Activated CD8-positive, alpha-beta T cell treated with anti-CD3 and anti-CD28 coated beads, Interleukin-2, amount 10 ng/mL, durations not matched to agents 7 days and 5 days (primary cell): ENCODE results near the gene BTBD9. TPM values are rescaled to one million over a fixed set of nuclear protein-coding genes. Genes with fewer than 3 reads are reported as not detected.

ENCODE experiments used
- ATAC-seq: fragments of 150-1000 bp; cut with Tn5 transposase; one replicate; pipeline ENCODE4 v1.10.0; 2021; ENCODE audit warnings: moderate library complexity
- CTCF ChIA-PET: fragments of 350-600 bp; sonication (Branson Sonifier 250); formaldehyde crosslinking; loops from one replicate; lab custom pipeline; 2021; ENCODE audit warnings: antibody characterized with exemption; lab: Charles Lee
- POLR2A ChIA-PET: fragments of 350-600 bp; sonication (Branson Sonifier 250); formaldehyde crosslinking; loops from one replicate; lab custom pipeline; 2021; ENCODE audit warnings: antibody characterized with exemption; lab: Charles Lee
- DNase-seq: peaks from one replicate; pipeline ENCODE4 v3.0.0-alpha.2; 2020
- H3K27ac Mint-ChIP-seq: one replicate; pipeline ENCODE4 v1.8.0; 2021; ENCODE audit warnings: mild to moderate bottlenecking, mixed read lengths
- H3K27me3 Mint-ChIP-seq: one replicate; pipeline ENCODE4 v1.8.0; 2021; ENCODE audit warnings: low read depth, mixed read lengths
- H3K36me3 Mint-ChIP-seq: one replicate; pipeline ENCODE4 v1.8.0; 2021; ENCODE audit warnings: low read depth, mixed read lengths
- H3K4me1 Mint-ChIP-seq: one replicate; pipeline ENCODE4 v1.8.0; 2021; ENCODE audit warnings: low read depth, mixed read lengths
- H3K4me3 Mint-ChIP-seq: one replicate; pipeline ENCODE4 v1.8.0; 2021; ENCODE audit warnings: mild to moderate bottlenecking, mixed read lengths
- H3K9me3 Mint-ChIP-seq: one replicate; pipeline ENCODE4 v1.8.0; 2022; ENCODE audit warnings: mixed read lengths; ENCODE audit not compliant: insufficient read depth
- total RNA-seq, 2 experiments: library from RNA; stranded (reverse); gene quantifications; one replicate each; pipeline ENCODE4 v1.2.3, GENCODE V29; 2021

Gene BTBD9
- total RNA-seq, 2 experiments from 2014 or later = 9.4 to 12.4 TPM

GRCh38 chr6:38212579-38212978 lies 427.1 kb downstream of the BTBD9 start:
- Mint-ChIP-seq H3K27me3 (no peaks in the 10 kb centered on the region), H3K4me1 (peaks cover 14% of the 10 kb centered on the region), H3K27ac (no peak overlapping the region), H3K4me3 (no peak overlapping the region), H3K9me3 (no peaks in the 10 kb centered on the region), H3K36me3 (no peaks in the 10 kb centered on the region)
- ChIA-PET CTCF (interaction anchor here (1.0 to 1.2 kb wide), 2 partner anchors 18 to 282 kb away, joined by 3 read pairs; no protein-coding TSS in a partner anchor), POLR2A (no interaction called here)
- ATAC-seq (no peak), DNase-seq (no peak)

GRCh38 chr6:38212116-38212515 lies 427.6 kb downstream of the BTBD9 start:
- H3K4me3 Mint-ChIP-seq = no peak overlapping the region
- H3K27ac Mint-ChIP-seq = no peak overlapping the region
- H3K4me1 Mint-ChIP-seq = peaks cover 14% of the 10 kb centered on the region
- H3K9me3 Mint-ChIP-seq = no peaks in the 10 kb centered on the region
- POLR2A ChIA-PET = no interaction called here
- no peak for DNase-seq
- H3K27me3 Mint-ChIP-seq = no peaks in the 10 kb centered on the region
- H3K36me3 Mint-ChIP-seq = no peaks in the 10 kb centered on the region
- ATAC-seq = no peak
- CTCF ChIA-PET = interaction anchor here (1.0 to 1.2 kb wide), 2 partner anchors 17 to 282 kb away, joined by 3 read pairs; no protein-coding TSS in a partner anchor

- ChIA-PET CTCF (interaction anchor here (1.0 kb wide), 1 partner anchor 52 kb away, joined by 3 read pairs; no protein-coding TSS in a partner anchor), POLR2A (no interaction called here)
- H3K4me3 Mint-ChIP-seq = no peak overlapping the region
- DNase-seq (peak; percentile 30), ATAC-seq (no peak)
- H3K4me1 Mint-ChIP-seq = peaks cover 14% of the 10 kb centered on the region
- no peak overlapping the region for H3K27ac Mint-ChIP-seq
- no peaks in the 10 kb centered on the region for H3K27me3 Mint-ChIP-seq
- H3K9me3 Mint-ChIP-seq = no peaks in the 10 kb centered on the region
- H3K36me3 Mint-ChIP-seq = no peaks in the 10 kb centered on the region
Measured at GRCh38 chr6:38209371-38210260, 430.1 kb downstream of the BTBD9 start.

- Mint-ChIP-seq H3K9me3 (no peaks in the 10 kb centered on the region), H3K27ac (no peak overlapping the region), H3K36me3 (no peaks in the 10 kb centered on the region), H3K4me3 (no peak overlapping the region), H3K27me3 (no peaks in the 10 kb centered on the region), H3K4me1 (peaks cover 14% of the 10 kb centered on the region)
- DNase-seq (no peak), ATAC-seq (no peak)
- POLR2A ChIA-PET = no interaction called here
- CTCF ChIA-PET = no interaction called here
Measured at GRCh38 chr6:38208028-38208427, 431.7 kb downstream of the BTBD9 start.

GRCh38 chr6:38207375-38207774 lies 432.4 kb downstream of the BTBD9 start:
- POLR2A ChIA-PET = no interaction called here
- Mint-ChIP-seq H3K4me3 (no peak overlapping the region), H3K27me3 (no peaks in the 10 kb centered on the region), H3K36me3 (no peaks in the 10 kb centered on the region), H3K4me1 (peaks cover 14% of the 10 kb centered on the region), H3K9me3 (no peaks in the 10 kb centered on the region), H3K27ac (no peak overlapping the region)
- CTCF ChIA-PET = no interaction called here
- ATAC-seq (no peak), DNase-seq (no peak)

- Mint-ChIP-seq H3K27ac (no peak overlapping the region), H3K9me3 (no peaks in the 10 kb centered on the region), H3K4me3 (no peak overlapping the region), H3K27me3 (peaks cover 3% of the 10 kb centered on the region), H3K36me3 (no peaks in the 10 kb centered on the region), H3K4me1 (no peaks in the 10 kb centered on the region)
- ChIA-PET CTCF (no interaction called here), POLR2A (no interaction called here)
- ATAC-seq = no peak
- no peak for DNase-seq
Measured at GRCh38 chr6:38198219-38198618, 441.5 kb downstream of the BTBD9 start.

GRCh38 chr6:38195113-38195635 lies 444.6 kb downstream of the BTBD9 start:
- Mint-ChIP-seq H3K9me3 (no peaks in the 10 kb centered on the region), H3K27ac (no peak overlapping the region), H3K4me3 (no peak overlapping the region), H3K4me1 (no peaks in the 10 kb centered on the region), H3K27me3 (no peaks in the 10 kb centered on the region), H3K36me3 (no peaks in the 10 kb centered on the region)
- DNase-seq = no peak
- no peak for ATAC-seq
- POLR2A ChIA-PET = no interaction called here
- CTCF ChIA-PET = interaction anchor here (1.1 kb wide), 1 partner anchor 17 kb away, joined by 3 read pairs; no protein-coding TSS in a partner anchor

GRCh38 chr6:38194589-38194988 lies 445.1 kb downstream of the BTBD9 start:
- DNase-seq (no peak), ATAC-seq (no peak)
- Mint-ChIP-seq H3K27ac (no peak overlapping the region), H3K9me3 (no peaks in the 10 kb centered on the region), H3K4me3 (no peak overlapping the region), H3K27me3 (no peaks in the 10 kb centered on the region), H3K4me1 (no peaks in the 10 kb centered on the region), H3K36me3 (no peaks in the 10 kb centered on the region)
- ChIA-PET CTCF (interaction anchor here (1.1 kb wide), 1 partner anchor 17 kb away, joined by 3 read pairs; no protein-coding TSS in a partner anchor), POLR2A (no interaction called here)

GRCh38 chr6:38194282-38194572 lies 445.5 kb downstream of the BTBD9 start:
- Mint-ChIP-seq H3K4me3 (no peak overlapping the region), H3K27ac (no peak overlapping the region), H3K36me3 (no peaks in the 10 kb centered on the region), H3K4me1 (no peaks in the 10 kb centered on the region), H3K9me3 (no peaks in the 10 kb centered on the region), H3K27me3 (no peaks in the 10 kb centered on the region)
- DNase-seq = no peak
- ChIA-PET CTCF (interaction anchor here (1.1 kb wide), 1 partner anchor 18 kb away, joined by 3 read pairs; no protein-coding TSS in a partner anchor), POLR2A (no interaction called here)
- ATAC-seq = no peak

GRCh38 chr6:38193481-38194281 lies 446.0 kb downstream of the BTBD9 start:
- no peak overlapping the region for H3K4me3 Mint-ChIP-seq
- H3K36me3 Mint-ChIP-seq = no peaks in the 10 kb centered on the region
- H3K9me3 Mint-ChIP-seq = no peaks in the 10 kb centered on the region
- no peak for ATAC-seq
- no peaks in the 10 kb centered on the region for H3K27me3 Mint-ChIP-seq
- no peak overlapping the region for H3K27ac Mint-ChIP-seq
- no peak for DNase-seq
- POLR2A ChIA-PET = no interaction called here
- CTCF ChIA-PET = no interaction called here
- H3K4me1 Mint-ChIP-seq = no peaks in the 10 kb centered on the region

GRCh38 chr6:38193051-38193450 lies 446.7 kb downstream of the BTBD9 start:
- ChIA-PET CTCF (no interaction called here), POLR2A (no interaction called here)
- Mint-ChIP-seq H3K4me3 (no peak overlapping the region), H3K27me3 (no peaks in the 10 kb centered on the region), H3K27ac (no peak overlapping the region), H3K9me3 (no peaks in the 10 kb centered on the region), H3K36me3 (no peaks in the 10 kb centered on the region), H3K4me1 (no peaks in the 10 kb centered on the region)
- no peak for ATAC-seq
- no peak for DNase-seq

GRCh38 chr6:38192487-38192886 lies 447.2 kb downstream of the BTBD9 start:
- ChIA-PET POLR2A (no interaction called here), CTCF (no interaction called here)
- Mint-ChIP-seq H3K27ac (no peak overlapping the region), H3K27me3 (no peaks in the 10 kb centered on the region), H3K4me3 (no peak overlapping the region), H3K9me3 (no peaks in the 10 kb centered on the region), H3K4me1 (no peaks in the 10 kb centered on the region), H3K36me3 (no peaks in the 10 kb centered on the region)
- DNase-seq (no peak), ATAC-seq (no peak)
